Measurements from ENCODE around the gene NOTO.

DNA sequence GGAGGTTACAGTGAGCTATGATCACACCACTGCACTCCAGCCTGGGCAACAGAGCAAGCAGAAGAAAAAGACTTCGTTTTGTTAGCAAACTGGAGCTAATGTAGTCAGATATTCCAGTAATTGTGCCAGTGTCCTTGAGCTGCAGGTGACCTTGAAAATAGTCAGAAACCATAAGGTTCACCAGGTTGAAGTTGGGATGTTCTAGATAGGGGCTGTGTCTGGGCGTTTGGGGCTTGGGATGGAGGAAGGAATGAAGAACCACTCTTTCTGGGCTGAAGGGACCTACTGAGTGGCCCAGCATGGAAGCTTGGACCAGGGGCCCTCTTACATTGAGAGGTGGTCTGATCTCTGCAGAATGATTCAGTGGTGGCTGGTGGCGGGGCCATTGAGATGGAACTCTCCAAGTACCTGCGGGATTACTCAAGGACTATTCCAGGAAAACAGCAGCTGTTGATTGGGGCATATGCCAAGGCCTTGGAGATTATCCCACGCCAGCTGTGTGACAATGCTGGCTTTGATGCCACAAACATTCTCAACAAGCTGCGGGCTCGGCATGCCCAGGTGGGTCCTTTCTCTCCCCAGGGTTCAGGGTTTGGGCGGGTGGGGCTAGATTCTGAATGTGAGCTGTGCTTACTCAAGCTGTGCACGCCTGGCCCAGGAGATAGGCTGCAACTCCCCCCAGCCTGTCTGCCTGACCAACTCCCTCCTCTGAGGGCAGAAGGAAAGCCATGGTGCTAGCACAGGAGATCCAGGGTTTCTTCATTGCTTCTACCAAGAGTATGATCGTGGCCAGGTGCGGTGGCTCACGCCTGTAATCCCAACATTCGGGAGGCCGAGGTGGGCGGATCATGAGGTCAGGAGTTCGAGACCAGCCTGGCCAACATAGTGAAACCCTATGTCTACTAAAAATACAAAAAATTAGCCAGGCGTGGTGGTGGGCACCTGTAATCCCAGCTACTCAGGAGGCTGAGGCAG lies 48.8 kb downstream of the NOTO start:
- TF ChIP-seq, protein P1, sequence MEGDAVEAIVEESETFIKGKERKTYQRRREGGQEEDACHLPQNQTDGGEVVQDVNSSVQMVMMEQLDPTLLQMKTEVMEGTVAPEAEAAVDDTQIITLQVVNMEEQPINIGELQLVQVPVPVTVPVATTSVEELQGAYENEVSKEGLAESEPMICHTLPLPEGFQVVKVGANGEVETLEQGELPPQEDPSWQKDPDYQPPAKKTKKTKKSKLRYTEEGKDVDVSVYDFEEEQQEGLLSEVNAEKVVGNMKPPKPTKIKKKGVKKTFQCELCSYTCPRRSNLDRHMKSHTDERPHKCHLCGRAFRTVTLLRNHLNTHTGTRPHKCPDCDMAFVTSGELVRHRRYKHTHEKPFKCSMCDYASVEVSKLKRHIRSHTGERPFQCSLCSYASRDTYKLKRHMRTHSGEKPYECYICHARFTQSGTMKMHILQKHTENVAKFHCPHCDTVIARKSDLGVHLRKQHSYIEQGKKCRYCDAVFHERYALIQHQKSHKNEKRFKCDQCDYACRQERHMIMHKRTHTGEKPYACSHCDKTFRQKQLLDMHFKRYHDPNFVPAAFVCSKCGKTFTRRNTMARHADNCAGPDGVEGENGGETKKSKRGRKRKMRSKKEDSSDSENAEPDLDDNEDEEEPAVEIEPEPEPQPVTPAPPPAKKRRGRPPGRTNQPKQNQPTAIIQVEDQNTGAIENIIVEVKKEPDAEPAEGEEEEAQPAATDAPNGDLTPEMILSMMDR (IDR thresholded peaks at IDR 0.05 in 4 of 5, conservative IDR thresholded peaks at IDR 0.05 in 1 of 5): no peak
- no peak for TF ChIP-seq POLR2A (IDR thresholded peaks at IDR 0.05)
